HG03378 (cell line): ENCODE results near the gene BCORL1.

Experiments used
- ATAC-seq: cut with Tn5 transposase; IDR thresholded peaks from one replicate; pipeline ENCODE4 v1.9.1; 2021; ENCODE audit warnings: mild to moderate bottlenecking, moderate library complexity; ENCODE audit not compliant: unreplicated experiment

BCORL1 gene, protein sequence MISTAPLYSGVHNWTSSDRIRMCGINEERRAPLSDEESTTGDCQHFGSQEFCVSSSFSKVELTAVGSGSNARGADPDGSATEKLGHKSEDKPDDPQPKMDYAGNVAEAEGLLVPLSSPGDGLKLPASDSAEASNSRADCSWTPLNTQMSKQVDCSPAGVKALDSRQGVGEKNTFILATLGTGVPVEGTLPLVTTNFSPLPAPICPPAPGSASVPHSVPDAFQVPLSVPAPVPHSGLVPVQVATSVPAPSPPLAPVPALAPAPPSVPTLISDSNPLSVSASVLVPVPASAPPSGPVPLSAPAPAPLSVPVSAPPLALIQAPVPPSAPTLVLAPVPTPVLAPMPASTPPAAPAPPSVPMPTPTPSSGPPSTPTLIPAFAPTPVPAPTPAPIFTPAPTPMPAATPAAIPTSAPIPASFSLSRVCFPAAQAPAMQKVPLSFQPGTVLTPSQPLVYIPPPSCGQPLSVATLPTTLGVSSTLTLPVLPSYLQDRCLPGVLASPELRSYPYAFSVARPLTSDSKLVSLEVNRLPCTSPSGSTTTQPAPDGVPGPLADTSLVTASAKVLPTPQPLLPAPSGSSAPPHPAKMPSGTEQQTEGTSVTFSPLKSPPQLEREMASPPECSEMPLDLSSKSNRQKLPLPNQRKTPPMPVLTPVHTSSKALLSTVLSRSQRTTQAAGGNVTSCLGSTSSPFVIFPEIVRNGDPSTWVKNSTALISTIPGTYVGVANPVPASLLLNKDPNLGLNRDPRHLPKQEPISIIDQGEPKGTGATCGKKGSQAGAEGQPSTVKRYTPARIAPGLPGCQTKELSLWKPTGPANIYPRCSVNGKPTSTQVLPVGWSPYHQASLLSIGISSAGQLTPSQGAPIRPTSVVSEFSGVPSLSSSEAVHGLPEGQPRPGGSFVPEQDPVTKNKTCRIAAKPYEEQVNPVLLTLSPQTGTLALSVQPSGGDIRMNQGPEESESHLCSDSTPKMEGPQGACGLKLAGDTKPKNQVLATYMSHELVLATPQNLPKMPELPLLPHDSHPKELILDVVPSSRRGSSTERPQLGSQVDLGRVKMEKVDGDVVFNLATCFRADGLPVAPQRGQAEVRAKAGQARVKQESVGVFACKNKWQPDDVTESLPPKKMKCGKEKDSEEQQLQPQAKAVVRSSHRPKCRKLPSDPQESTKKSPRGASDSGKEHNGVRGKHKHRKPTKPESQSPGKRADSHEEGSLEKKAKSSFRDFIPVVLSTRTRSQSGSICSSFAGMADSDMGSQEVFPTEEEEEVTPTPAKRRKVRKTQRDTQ (N-terminal part only)

GRCh38 chrX:129982300-129983251, at the start of gene BCORL1:
Gene BCORL1 (plus strand): TSS chrX:129982635. CDS start chrX:130005232, 22,597 bp downstream.
- peak; percentile 90 for ATAC-seq

DNA sequence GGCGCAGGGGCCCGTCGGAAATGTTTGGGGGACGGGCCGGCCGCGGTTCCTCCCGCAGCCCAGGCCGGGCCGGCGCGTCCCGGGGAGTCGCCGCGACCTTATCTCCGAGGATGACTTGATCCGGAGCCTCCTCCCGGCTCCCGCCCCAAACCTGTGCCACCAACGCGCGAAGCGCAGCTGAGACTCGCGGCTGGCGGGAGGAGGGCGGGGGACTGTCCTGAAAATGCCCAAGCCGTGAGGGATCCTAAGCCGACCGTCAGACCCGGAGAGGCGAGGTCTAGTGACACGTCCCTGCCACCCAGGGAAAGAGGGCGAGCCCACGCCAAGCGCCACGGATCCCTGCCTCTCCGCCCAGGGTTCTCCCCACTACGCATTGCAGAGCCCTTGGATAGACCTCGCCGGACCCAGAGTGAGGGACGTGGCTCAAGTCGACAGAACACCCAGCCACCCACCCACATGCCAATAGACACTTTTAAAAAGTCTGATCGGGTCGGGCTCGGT, 49.6 kb upstream of the BCORL1 start:
- ATAC-seq = no peak

DNA sequence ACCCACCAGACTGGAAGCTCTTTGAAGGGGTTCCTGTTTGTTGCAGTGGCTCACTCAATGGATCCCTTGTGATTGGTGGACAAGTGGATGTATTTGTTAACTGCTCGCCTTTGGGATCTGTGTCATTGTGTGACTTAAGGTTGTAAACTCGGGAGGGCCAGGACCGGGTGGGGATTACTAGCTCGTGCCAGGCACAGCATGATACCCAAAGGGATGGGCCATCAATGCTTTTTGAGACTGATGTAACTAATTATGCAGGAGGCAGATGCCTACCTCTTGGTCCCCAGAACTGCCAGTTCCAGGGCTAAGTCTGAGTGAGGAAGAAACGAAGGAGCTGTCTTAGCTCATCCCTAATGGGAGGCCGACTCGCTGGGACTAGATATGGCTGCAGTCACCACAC, 48.7 kb upstream of the BCORL1 start:
- ATAC-seq = no peak

DNA sequence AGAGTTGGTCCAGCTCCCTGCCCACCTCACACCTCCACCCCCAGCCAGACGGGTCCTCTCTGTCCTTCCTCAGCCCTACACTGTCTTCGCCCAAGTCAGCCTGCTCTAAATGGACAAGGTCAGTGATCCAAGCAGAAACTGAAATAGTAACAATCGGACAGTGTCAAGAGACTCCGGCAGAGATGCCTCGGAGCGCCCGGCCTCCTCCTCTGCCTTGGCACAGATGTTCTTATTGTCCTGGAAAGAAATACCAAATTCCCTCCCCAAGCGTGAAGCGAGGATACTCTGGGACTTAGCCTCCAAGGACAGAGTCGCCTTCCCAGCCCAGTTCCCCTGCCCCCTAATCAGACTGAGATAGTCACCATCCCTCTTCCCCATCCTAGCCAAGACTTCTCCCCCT, 48.0 kb upstream of the BCORL1 start:
- no peak for ATAC-seq

DNA sequence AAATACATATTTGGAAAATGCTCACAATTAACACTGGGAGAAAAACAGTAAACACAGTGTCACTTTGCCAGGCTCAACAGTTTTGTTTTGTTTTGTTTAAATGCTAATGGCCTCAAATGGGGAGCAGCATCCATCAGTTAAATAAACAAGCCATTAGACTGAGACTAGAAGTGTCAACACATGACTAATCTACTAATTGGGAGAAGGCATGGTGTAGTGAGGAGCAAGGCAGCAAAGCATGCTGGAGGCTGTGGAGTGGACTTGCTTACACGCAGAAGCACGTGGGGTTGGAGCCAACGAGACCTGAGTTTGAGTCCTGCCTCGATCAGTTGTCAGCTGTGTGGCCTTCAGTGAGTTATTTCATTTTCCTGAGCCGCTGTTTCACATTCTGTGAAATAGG, 47.5 kb upstream of the BCORL1 start:
- no peak for ATAC-seq

DNA sequence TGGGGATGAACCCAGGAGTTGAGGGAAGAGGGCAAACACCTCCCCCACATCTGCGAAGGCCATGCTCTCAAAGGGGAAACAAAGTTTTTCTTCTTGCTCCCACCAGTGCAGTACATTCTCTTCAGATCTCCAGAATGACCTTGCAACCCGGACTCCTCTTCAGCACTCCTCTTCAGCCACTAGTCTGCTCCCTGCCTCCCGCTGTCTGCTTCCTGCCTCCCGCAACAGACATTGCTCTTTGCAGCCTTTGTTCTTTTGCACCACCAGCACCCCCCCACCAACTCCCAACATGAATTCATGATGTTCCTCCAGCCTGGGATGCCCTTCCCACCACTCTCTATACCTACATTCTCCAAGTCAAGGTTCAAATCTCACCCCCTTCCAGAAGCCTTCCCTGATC, 44.4 kb upstream of the BCORL1 start:
- no peak for ATAC-seq

GRCh38 chrX:129939986-129940385, 42.4 kb upstream of the BCORL1 start:
- no peak for ATAC-seq

GRCh38 chrX:129940721-129941120, 41.7 kb upstream of the BCORL1 start:
- ATAC-seq = no peak

GRCh38 chrX:129945131-129945530, 37.3 kb upstream of the BCORL1 start:
- ATAC-seq = no peak

DNA sequence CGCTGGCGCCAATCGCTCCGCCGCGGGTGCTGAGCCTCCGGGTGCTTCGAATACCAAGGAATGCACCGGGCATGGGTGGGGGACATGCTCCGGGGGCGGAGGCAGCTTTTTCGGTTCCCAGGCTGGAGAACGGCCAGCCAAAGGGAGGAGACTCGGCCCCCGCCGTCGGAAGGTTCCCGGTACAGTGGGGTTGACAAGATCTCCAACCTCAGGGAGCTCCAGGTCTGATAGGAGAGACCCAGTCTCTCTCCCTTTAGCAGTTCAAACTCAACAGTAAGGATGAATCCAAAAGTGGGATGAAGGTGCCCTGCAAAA, 29.1 kb upstream of the BCORL1 start:
- ATAC-seq = no peak

GRCh38 chrX:129953881-129954280, 28.6 kb upstream of the BCORL1 start:
- no peak for ATAC-seq

DNA sequence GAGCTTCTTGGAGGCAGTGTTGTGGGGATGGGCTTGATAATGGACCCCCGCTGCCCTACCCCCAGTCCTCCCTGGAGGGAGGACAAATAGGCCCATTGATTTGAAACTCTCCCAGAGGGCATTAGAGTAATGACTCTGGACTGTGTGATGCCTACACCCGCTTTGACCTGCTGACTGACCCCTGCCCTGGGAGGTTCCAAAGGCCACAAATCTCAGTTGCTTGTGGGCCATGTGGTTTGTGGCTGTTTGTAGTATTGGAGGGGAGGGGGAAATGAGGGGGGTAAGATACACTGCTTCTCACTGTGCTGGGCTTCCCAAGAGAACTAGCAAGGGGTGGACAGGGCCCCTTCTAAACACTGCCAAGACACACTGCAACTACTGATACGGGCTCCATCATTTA, 27.6 kb upstream of the BCORL1 start:
- no peak for ATAC-seq

- no peak for ATAC-seq
Observed at GRCh38 chrX:129955682-129956081, 26.8 kb upstream of the BCORL1 start.

GRCh38 chrX:129956145-129956544, 26.3 kb upstream of the BCORL1 start:
- ATAC-seq = no peak

DNA sequence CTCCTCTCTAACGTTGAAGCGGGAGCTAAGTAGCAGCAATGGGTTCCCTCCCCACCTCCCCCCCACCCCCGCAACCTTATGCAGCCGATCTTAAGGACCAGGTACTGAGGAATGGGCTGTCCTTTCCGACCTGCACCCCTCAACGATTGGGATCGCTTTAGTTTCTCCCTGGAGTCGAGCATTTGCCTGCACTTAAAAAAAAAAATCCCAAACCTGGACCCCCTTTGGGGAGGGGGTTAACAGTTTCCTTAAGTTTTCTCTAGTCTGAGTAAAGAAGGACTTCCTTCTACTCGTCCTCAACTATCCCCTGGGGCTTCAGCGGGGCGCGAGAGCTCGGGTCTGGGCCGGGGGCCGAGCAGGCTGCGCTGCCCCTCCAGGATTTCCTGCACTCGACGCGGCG, 25.7 kb upstream of the BCORL1 start:
- no peak for ATAC-seq

DNA sequence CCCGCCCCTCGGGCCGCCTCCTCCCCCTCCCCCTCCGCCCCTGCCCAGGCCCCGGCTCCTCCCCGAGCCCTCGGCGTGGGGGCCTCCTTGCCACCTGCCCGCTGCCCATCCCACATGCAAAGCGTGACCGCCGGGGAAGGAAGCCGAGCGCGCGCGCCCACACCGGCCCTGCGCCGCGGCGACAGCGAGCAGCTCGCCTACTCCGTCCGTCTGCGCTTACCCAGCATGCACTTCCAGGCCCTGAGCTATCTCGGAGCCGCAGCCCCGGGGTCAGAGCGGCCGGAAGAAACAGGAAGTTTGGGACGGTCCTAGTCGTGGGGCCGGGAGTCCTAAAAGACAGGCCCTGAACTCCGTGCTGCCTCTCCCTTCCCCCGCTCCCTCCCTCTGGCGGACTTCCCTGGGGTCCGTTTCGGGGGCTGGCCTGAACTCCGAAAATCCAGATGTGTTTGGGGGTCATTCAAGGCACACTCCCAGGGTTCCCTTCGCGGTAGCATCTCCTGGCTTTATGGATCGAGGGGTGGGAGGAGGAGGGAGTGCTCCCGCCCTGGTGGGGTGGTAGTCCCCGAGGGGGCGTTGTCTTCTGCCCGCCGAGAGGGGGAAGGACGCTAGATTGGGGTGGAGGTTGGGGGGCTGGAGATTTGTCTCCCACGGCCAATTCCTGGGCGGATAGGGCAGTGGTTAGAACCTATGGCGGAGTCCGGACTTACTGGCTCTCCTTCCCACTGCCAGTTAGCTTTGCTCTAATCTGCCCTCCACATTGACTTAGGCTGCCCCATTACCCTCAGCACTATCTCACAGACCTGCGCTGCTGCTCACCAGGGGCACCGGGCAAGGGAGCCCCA, 25.0 kb upstream of the BCORL1 start:
- ATAC-seq = peak; percentile 66

DNA sequence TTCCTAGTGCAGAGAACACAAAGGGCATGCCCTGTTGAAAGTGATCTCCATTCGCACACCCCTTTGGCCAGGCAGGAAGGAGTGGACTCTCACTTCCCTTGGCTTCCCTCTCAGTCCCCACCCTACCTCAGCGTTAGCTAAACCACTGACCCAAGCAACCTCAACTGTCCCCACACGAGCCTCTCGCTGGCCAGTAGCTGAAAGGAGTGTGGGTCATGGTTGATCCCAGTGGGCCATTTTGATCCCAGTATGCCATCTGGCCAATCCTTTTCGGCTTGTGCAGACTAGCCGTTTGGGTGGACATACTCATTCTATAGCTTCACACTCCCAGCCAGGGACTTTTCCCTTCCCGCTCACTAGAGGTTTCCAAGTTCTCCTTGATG, 24.4 kb upstream of the BCORL1 start:
- no peak for ATAC-seq

DNA sequence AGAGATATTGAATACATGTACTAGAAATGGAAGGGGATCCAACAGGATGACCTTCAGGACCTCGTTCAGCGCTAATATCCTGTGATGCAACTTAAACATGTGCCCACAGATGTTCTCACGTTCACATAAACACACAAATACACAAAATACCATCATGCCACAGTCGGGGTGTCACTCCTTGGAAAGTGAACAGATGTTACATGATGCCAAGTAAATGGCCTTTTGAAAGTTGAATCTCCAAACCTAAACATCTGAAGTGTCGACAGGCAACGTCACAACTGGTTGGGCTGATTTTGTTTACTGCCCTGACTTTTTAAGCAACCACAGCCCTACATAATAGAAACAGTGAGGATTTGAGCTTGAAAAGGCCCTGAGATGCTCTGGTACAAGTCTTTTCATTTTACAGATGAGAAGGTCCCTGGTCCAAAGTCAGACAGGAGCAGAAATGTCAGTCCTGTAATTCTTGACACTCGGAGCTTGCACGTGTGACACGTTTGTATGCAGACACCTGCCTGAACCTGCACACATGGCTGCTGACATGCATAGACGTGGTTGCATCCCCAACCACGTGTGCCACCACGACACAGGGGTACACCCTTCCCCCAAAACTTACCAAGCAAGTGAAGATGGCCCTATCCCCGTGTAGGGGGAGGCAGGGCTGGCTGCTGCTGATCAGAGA, 23.5 kb upstream of the BCORL1 start:
- ATAC-seq = no peak

DNA sequence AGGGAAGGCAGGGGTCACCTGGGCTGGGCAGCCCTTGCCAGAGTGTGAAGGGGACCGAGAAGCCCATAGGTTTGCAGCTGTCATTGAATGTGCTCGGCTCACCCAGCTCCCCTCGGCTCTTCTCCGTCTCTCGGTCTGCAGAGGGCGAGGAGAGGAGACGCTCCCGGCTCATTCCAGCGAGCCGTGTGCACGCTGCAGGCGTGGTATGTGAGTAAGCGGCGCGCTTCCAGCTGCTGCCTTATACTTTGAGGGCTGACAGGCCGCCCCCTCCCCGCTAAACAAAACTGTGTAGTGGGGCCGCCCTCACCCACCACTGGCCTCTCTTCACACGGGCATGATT, 23.0 kb upstream of the BCORL1 start:
- no peak for ATAC-seq
